GM11168 (cell line): ENCODE measurements around the gene HOTAIR.

Experiments used
- in situ Hi-C: fragments of 300-500 bp; cut with MboI; formaldehyde crosslinking; loops from one replicate; pipeline ENCODE4 v1.12.0; 2022; ENCODE audit warnings: low sequenced_read_pairs; ENCODE audit not compliant: unreplicated experiment

Gene HOTAIR

DNA sequence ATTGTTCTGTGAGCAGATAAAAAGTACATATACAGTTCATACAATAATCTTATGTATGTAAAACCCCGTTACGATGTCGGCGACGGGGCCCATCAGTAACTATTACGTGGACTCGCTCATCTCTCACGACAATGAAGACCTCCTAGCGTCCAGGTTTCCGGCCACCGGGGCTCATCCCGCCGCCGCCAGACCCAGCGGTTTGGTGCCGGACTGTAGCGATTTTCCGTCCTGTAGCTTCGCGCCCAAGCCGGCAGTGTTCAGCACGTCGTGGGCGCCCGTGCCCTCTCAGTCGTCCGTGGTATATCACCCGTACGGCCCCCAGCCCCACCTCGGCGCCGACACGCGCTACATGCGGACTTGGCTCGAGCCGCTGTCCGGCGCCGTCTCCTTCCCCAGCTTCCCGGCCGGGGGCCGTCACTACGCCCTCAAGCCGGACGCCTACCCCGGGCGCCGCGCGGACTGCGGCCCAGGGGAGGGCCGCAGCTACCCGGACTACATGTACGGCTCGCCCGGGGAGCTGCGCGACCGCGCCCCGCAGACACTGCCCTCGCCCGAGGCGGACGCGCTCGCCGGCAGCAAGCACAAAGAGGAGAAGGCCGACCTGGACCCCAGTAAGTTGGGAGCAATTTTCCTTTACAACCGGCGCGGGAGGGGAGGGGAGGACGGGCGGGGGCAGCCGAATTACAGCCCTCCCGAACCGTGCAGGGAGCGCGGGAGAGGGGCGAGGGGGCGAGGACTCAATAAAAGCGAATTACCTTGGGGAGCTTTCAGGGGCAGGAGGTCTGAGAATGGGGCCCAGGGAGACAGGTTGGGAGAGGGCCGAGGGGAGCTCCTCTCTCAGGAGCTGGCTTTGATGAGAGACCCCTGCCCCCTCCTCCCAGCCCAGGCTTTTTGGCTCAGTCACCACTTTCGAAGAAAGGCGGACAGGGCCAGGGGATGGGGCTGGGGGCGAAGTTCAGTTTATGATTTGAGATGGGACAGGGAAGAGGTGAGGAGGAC lies 25.7 kb upstream of the HOTAIR start, which contains the start of gene HOXC9:
Gene HOXC9, plus strand, starts transcription at position 46 of the 999 bp plus-strand sequence. Its CDS starts 28 bp downstream, at position 74.
- in situ Hi-C loops, result no loop called here

DNA sequence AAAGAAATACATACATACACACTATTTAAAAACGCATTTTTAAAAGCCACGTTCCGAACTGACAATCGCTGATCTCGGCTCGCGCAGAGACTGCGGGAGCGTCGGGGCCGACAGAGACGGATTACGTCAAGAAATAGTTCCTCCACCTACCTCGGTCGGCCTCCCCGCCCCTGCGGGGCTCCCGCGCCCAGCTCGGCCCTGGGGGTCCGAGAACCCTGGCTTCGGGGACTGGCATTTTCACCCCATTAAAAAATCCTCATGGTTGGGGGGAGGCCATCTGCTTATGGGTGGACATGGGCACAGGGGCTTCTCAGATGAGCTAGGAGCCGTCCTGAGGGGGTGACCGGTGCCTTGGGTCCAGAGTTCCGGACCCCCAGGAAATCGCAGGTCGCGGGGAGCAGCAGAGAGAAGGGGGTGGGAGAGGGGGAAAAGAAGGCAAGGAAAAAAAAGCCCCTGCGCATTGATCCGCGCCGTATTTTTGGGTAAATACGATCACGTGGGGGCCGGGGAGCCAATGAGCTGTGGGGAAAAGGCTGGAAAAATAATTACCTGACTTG lies 24.9 kb upstream of the HOTAIR start:
- in situ Hi-C loops, result no loop called here

DNA sequence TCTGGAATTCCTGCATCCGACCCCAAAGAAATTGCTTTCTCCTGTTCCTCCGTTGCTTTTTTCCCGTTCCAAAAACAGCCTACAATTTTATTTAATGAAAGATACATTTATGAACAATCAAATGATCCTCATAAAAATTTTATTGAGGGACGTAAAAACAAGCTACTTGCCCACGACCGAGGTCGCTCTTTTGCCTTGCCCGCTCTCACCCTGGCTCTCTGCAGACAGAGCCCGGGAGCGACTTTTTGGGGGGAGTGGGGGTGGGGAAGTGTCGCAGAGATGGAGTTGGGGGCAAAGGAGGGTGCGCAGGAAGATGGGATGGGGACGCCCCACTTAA lies 24.1 kb upstream of the HOTAIR start:
- in situ Hi-C loops, result no loop called here

DNA sequence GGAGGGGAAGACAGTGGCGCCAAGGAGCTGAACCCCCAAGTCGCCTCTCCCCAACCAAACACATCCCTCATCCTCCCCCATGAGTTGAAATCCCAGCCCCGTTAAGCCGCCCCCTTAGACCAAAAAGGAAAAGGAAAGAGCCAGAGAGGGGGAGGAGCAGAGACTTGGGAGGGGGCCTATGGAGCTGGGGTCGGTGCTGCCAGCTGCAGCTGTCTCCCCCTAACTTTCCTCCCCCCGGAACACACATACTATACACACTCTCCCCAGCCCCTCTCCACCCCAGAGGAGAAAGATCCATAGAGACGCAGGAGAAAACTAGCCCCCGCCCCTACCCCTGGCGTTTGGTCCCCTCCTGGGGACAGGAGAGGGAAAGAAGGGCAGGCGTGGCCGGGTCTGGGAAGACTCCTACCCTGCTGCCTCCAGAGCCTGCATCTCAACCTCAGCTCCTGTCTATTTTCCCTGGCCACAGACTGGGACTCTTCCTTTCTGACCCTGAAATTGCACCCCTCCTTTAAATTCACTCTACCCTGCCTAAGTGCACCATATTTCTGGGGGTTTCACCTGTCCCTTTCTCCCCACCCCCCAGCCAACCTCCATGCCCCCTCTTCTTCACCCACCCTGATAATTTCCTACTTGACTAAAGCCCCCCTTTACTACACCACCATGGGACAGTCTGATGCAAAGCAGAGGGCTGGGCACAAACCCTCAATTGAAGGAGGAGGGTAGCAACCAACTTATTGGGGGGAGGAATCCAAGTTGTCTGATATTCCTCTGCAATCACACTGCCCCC lies 23.6 kb upstream of the HOTAIR start:
- in situ Hi-C loops, result no loop called here

DNA sequence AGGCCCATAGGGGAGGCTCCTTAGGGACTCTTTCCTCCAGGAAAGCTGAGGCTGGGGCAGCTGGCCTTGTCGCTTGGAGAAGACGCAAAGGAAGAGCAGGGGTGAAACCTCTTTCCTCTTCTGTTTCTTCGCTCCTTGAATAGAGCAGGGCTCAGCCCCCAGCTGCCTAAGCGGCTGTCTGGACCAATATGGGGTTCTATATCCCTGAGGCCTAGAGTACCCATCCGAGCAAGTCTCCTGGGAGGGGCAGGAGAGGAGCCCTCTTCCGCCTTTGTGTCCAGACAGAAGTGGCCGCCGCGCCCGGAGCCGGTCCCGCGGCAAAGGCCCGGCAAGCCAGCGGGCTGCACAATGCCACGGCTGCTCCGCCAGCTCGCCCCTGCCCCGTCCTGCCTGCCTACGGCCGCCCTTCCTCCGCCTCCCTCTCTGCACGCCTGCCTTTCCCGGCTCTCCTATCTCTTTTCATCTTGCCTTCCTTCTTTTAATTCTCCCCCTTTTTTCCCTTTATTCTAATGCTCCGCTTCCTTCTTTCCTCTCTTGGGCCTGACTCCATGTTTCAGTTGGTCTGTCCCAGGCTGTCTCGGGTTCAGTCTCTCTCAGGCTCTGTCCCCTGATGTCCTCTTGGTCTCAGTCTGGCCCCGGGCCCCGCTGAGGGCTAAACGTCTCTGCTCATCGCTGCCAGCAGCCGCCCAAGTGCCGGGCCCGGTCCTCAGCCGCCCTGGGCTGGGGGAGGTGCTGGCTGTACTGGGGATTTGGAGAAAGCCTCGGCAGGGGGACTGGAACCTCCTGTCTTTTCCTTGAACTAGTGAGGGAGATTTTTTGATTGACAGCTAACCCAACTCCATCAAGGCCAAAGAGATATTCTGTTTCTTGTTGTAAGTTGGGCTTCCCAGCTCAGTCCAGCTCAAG lies 22.7 kb upstream of the HOTAIR start:
- in situ Hi-C loops, result no loop called here

DNA sequence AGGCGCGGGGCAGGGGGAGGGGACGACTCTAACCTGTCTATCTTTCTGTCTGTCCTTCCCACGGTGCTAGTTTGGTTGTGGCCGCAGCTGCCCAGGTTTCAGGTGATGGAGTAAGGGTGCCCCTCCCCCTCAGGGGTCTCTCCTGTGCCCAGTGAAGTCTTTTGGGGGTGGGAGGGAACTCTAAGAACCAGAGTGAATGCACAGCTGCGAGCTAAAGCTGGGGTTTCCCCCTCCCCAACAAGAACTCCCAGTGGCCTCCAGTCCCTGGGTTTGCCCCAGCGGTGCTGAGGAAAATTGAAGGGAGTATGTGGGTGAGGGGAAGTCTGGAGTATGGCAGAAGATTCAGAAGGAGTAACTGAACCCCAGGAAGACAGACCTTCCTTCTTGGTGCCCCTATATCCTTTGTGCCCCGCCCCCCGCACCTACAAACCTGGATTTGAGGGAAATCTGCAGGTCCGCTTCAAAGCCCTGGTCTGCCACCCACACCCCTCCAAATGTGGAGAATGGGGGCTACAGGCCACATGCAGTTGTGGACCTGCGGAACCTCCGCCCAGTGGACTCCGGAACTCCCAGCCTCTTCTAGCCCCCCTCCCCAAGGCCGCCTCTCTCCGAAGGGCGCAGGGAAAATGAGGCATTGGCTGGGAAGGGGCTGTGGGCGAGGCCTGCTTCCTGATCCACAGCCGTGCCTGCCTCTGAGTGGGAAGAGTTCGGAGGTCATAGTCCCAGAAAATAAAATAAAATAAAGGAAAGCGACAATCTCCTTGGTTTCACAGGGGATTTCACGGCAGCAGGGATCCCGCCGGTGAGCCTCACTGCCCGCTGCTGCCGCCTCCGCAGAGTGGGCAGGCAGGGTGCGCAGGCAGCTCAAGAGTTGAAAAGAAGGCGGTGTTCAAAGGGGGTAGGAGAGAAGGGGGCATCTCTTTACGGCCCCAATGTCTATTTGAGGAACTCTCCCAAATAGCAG lies 21.8 kb upstream of the HOTAIR start:
- in situ Hi-C loops, result no loop called here

DNA sequence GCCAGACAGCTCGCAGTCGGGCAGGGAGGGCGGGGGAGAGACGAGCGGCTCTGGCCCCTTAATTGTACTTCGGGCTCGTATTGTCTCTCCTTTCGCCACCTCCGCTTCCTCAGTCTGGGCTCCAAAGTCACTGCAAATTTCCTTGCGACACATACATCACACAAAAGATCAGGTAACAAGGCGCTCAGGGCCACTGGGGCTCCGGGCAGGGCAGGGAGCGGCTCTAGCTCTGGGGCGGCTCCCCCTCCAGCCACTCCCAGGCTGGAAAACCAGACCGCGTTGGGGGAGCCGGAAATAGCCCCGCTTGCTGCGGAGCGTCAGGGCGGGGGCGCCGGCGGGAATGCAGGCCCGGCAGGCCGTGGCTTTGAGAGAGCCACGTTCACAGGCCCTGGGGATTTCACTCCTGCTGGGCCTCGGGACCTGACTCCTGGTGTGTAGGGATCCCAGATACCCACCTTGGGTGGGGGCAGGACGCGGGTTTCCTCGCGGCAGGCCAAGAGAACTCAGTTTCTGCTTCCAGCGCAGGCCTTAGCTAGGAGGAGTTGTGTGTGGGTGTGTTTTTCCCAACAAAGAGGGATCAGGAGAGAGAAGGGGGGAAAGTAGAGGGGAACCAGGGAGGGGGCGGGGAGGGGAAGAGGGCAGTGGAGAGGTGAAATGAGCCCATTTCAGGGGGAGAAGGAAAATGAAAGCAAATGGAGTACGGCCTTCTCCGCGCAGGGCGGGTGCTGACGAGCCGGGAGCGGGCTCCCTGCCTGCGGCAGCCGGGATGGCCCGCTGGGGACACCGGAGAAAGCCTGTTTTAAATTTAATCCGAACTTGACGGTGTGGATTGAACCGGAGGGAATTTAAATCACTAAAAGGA lies 20.9 kb upstream of the HOTAIR start:
- in situ Hi-C loops, result no loop called here

DNA sequence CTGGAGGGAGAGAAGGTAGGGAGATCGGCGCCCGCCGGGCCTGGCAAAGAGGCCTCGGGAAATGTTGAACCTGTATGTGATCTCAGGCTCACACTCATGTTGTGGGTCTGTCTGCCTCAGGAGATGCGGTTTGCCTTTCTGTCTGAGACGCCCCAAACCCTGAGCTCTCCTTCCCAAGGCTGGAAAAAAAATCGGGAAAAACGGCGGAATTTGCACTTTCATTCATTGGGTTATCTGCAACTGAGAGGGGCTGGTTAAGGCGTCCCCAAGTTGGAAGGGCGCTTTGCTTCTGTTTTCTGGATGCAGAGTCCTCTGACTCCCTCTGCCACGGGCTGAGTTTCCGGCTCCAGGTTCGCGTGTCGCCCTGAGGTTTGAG lies 20.2 kb upstream of the HOTAIR start:
- in situ Hi-C loops, result no loop called here

DNA sequence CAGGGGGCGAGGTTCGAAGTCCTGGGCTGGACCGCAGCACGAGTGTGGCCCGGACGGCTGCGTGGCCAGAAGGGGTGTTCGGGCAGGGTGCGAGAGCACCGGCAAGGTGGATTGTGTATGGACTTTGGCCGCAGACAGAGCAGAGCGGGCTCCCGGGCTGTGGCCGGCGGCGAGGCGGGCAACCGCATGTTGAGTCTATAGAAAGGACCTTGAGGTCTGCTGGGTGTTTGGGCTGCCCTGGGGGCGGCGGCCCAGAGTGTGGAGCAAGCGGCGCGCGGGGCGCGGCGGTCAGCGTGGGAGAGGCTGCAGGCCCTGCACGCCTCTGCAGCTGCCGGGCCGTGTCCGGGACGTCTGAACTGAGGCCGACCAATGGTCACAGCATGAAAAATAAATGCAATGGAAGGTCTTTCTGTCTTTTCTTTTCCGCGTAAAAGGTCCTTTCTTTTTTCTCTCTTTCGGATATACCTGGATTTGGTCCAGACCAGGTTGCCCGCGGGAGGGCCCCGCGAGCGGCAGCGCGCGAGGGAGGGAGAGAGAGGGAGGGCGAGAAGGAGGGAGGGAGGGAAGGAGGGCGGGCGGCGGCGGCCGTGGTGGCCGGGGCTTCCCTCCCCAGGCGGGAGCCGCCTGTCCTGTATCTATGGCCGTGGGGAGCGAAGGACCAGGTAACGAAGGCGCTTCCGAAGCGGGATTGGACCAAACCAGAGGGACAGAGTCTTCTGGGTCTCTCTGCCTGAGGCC lies 19.7 kb upstream of the HOTAIR start:
- in situ Hi-C loops, result no loop called here

DNA sequence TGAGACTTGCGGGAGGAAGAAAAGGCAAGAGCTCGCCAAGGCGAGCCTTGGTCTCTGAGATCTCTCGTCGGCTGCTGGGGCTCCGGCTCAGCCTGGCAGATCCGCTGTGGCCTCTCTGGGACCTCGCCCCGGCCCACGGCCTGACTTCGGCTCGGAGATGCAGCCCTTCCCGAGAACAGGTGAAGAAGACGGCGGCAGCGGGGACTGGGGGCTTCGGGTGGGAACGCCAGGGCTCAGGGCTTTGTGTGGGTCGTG lies 19.2 kb upstream of the HOTAIR start:
- in situ Hi-C loops, result no loop called here

DNA sequence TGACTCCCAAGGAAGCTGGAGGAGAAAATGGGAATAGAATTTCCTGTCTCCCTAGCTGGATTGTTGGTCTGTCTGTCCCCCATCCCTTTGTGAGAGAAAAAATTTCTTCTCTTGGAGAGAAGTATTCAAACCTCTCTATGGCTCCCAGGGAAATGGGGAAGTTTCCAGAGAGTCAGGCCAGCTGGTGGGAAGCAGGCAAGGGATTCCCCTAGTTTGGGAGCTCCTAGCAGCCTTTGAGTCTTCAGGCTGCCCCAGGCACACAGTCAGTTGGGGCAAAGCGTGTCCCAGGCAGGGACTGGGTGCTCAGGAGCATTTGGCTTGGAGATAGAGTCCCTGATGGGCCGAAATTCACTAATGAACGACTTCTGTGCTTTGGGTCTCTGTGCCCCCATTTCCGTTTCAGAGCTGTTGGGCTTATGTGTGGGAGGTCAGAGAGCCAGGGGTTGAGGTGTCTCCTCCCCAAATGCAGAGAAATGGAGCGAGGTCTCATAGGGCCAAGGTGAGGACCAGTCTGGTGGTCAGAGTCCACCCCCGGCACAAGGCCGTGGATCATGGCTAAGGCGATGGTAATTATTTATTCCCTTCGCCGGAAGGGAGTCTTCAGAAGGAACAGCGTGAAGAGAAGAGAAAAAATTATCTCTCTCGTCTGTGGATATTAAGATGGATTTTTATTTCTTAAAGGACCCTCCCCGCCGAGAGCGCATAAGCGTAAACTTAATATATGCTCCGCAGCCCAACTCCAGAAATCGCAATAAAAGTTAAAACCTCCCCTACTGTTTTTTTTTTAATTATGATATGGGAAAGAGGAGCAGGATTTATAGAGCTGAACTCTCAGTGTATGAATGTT lies 18.6 kb upstream of the HOTAIR start:
- in situ Hi-C loops, result no loop called here

DNA sequence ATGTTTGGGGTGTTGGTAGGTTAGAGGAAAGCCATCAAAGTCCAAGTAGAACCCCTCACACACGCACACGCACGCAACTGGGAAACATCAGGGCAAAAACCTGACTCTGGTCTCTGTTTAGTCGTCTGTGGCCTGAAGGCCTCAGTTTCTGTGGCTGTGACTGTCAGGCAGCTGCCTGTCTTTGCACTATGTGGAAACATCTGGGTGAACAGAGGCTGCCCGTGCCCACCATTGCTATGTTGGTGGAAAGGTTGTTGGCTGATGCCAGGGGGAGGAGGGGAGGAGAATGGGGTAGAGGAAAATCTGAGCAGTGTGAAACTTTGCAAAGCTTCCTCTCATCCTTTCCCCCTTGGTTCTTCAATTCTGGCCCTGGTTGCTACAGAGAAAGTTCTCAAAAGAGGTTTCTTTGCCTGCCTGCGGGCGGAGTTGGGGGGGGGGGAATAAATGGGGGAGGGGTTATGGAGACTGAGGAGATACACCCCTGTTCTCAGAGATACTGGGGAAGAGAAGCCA lies 17.7 kb upstream of the HOTAIR start:
- in situ Hi-C loops, result no loop called here

DNA sequence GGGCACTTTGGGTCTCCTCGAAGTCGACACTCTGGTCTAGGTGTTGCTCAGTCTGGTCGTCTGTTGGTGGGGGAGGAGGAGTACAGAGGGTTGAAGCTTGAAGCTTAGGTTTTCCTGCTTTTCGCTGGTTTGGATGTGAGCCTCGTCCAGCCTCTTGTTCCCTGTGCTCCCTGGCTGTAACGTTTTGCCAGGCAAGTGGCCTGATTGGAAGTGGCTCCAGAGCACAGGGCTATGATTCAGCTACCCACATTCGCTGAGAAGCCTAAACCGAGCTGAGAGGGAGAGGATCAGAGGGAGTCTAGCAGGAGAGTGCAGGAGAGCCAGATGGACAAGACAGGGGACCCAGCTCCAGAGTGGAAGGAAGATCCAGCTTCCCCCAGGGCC lies 16.3 kb upstream of the HOTAIR start:
- in situ Hi-C loops, result no loop called here

DNA sequence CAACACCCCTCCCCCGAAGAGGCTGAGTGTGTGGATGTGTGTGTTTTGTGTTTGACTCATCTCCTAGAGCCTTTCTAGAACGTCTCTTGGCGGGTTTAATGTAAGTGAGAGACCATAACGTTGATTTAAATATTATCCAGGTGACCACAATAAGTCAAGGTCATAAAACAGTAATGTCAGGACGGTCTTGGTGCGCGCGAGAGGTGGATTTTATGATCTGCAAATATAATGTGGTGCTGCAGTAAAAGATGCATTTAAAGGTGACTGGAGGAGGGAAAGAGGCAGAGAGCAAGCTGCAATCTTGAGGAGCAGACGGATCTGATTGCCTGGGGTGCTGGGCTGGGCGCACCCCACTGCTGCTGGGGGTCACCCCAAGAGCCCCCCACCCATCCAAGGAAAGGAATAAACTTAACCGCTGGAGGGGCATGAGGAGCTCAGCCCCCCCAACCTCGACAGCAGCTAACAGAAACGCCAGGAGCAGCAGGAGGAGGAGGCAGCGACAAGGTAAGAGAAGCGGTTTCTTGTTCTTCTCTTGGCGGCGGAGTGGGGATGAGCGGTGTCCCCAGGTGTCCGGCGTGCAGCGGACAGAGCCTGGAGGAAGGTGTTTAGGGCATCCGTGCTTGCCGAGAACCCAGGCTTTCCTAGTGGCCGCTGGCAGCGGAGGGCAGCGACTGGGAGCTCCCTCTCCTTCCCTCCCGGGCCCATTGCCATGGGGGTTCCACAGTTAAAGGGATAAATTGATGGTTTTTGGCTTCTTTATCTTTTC lies 15.7 kb upstream of the HOTAIR start:
- in situ Hi-C loops, result no loop called here

DNA sequence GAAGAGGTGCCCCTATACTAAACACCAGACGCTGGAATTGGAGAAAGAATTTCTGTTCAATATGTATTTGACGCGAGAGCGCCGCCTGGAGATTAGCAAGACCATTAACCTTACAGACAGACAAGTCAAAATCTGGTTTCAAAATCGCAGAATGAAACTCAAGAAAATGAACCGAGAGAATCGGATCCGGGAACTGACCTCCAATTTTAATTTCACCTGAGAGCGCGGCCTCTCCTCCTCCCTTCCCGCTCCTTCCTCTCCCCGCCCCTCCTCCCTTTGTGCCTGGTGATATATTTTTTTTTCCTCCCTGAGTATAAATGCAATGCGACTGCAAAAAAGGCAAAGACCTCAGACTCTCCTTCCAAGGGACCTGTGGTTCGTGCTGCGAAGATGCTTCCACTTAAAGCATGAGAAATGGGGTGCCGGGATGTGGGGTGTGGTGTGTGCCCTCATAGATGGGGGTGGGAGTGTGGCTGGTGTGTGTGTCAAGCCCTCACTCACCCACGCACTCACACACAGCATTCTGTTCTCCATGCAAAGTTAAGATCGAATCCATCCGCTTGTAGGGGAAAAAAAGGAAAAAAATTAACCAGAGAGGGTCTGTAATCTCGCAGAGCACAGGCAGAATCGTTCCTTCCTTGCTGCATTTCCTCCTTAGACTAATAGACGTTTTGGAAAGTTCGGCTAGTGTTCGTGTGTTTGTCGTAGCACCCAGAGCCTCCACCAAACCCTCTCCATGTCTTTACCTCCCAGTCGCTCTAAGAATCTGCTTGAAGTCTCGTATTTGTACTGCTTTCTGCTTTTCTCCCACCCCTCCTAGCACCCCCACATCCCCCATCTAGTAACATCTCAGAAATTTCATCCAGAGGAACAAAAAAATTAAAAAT lies 14.7 kb upstream of the HOTAIR start:
- in situ Hi-C loops, result no loop called here
